ENCODE data around the gene TGFBI.
"Not testable (repeated sequence)": the region's sequence is repeated elsewhere in the genome, so short reads cannot be mapped to it uniquely, and the experiment has no call there.

Gene TGFBI

GRCh38 chr5:136027311-136027710, 1.5 kb upstream of the TGFBI start:
- DNase-seq = no peak

- no peak for DNase-seq
Observed at GRCh38 chr5:136028090-136028489, 698 bp upstream of the TGFBI start.

- no peak for DNase-seq
Observed at GRCh38 chr5:136030252-136030651, 1.5 kb downstream of the TGFBI start.

- no peak for DNase-seq
Observed at GRCh38 chr5:136030956-136031611, 2.3 kb downstream of the TGFBI start.

- DNase-seq = no peak
Observed at GRCh38 chr5:136031711-136032110, 2.9 kb downstream of the TGFBI start.

- DNase-seq = no peak
Observed at GRCh38 chr5:136032564-136032963, 3.8 kb downstream of the TGFBI start.

GRCh38 chr5:136033234-136033633, 4.4 kb downstream of the TGFBI start:
- no peak for DNase-seq

GRCh38 chr5:136033848-136034247, 5.1 kb downstream of the TGFBI start:
- DNase-seq = no peak

- DNase-seq = no peak
Observed at GRCh38 chr5:136034492-136034891, 5.7 kb downstream of the TGFBI start.

- DNase-seq = no peak
Observed at GRCh38 chr5:136034984-136035383, 6.2 kb downstream of the TGFBI start.

- DNase-seq = no peak
Observed at GRCh38 chr5:136035837-136036236, 7.0 kb downstream of the TGFBI start.

- DNase-seq = no peak
Observed at GRCh38 chr5:136036293-136036911, 7.6 kb downstream of the TGFBI start.

GRCh38 chr5:136037001-136037705, 8.4 kb downstream of the TGFBI start:
- peak; percentile 50 for DNase-seq

GRCh38 chr5:136038635-136039034, 9.8 kb downstream of the TGFBI start:
- no peak for DNase-seq

GRCh38 chr5:136039202-136039601, 10.4 kb downstream of the TGFBI start:
- DNase-seq = no peak

- DNase-seq = no peak
Observed at GRCh38 chr5:136040746-136041415, 12.1 kb downstream of the TGFBI start.

- no peak for DNase-seq
Observed at GRCh38 chr5:136042156-136042555, 13.4 kb downstream of the TGFBI start.

- no peak for DNase-seq
Observed at GRCh38 chr5:136042665-136043121, 13.9 kb downstream of the TGFBI start.

GRCh38 chr5:136043551-136043950, 14.8 kb downstream of the TGFBI start:
- DNase-seq = no peak

GRCh38 chr5:136043968-136044610, 15.3 kb downstream of the TGFBI start:
- DNase-seq = no peak

- DNase-seq = not testable (repeated sequence)
Observed at GRCh38 chr5:136045026-136045425, 16.2 kb downstream of the TGFBI start.

- DNase-seq = no peak
Observed at GRCh38 chr5:136046246-136046645, 17.5 kb downstream of the TGFBI start.

GRCh38 chr5:136047858-136048257, 19.1 kb downstream of the TGFBI start:
- no peak for DNase-seq
